Spleen (tissue), 11 donors: ENCODE data around the gene ARL15. TPM values are rescaled to one million over a fixed set of nuclear protein-coding genes. Genes with fewer than 3 reads are reported as not detected.

Experiments used
- DNase-seq: peaks from one replicate; pipeline ENCODE4 v3.0.0-alpha.2; 2020
- H3K27ac ChIP-seq, 8 donors: fragments of 200-600 bp; sonication (generic) in 7 of 8; 1 replicate in 4 of 8; 2 replicates in 4 of 8; pipeline versions ENCODE4 v1.5.0 to v1.8.0; 2016 to 2021; ENCODE audit warnings: inconsistent platforms in 4 of 8, mild to moderate bottlenecking in 4 of 8, moderate library complexity in 1 of 8
- H3K27me3 ChIP-seq, 7 donors: fragments of 200-600 bp; sonication (generic) in 6 of 7; replicated peaks in 1 of 7; 1 replicate in 4 of 7; 2 replicates in 3 of 7; pipeline versions ENCODE4 v1.5.0 to v1.8.0; 2016 to 2021; ENCODE audit warnings: inconsistent platforms in 3 of 7, mild to moderate bottlenecking in 1 of 7
- H3K36me3 ChIP-seq, 6 donors: fragments of 200-600 bp; sonication (generic) in 5 of 6; 1 replicate in 4 of 6; 2 replicates in 2 of 6; pipeline versions ENCODE4 v1.5.0 to v1.8.0; 2016 to 2021; ENCODE audit warnings: inconsistent platforms in 2 of 6
- H3K4me1 ChIP-seq, 6 donors: fragments of 200-600 bp; sonication (generic) in 5 of 6; 1 replicate in 3 of 6; 2 replicates in 3 of 6; pipeline versions ENCODE4 v1.5.0 to v1.8.0; 2016 to 2021; ENCODE audit warnings: inconsistent platforms in 3 of 6
- H3K4me3 ChIP-seq, 8 donors: fragments of 200-600 bp; sonication (generic) in 7 of 8; 1 replicate in 4 of 8; 2 replicates in 4 of 8; pipeline versions ENCODE4 v1.5.0 to v1.8.0; 2016 to 2021; ENCODE audit warnings: inconsistent platforms in 4 of 8, mild to moderate bottlenecking in 4 of 8, moderate library complexity in 2 of 8
- H3K9me3 ChIP-seq, 8 donors: fragments of 200-600 bp; sonication (generic) in 7 of 8; 1 replicate in 4 of 8; 2 replicates in 4 of 8; pipeline versions ENCODE4 v1.5.0 to v1.8.0; 2016 to 2021; ENCODE audit warnings: inconsistent platforms in 4 of 8
- POLR2A ChIP-seq, 3 donors: fragments of 450-650 bp; IDR thresholded peaks; one replicate each; pipeline ENCODE4 v1.5.1; 2017; ENCODE audit warnings: antibody characterized with exemption in 3 of 3, mild to moderate bottlenecking in 1 of 3
- POLR2AphosphoS5 ChIP-seq, 3 donors: sonication (generic); formaldehyde crosslinking; IDR thresholded peaks; one replicate each; pipeline ENCODE4 v1.5.1; 2017; ENCODE audit warnings: antibody characterized with exemption in 3 of 3
- WGBS, 5 donors: extraction: QIAGEN DNeasy Blood & Tissue Kit in 3 of 5; methylation state at CpG; one replicate each; pipeline versions ENCODE4 v1.1.5 to v1.1.7; 2013 to 2018; 5-methylcytosine and 5-hydroxymethylcytosine counted together
- intact Hi-C: fragments of 100-400 bp; cut with DNase I; formaldehyde crosslinking; loops from one replicate; pipeline ENCODE4 v1.15.0; 2023; ENCODE audit warnings: low total_unique reads
- polyA plus RNA-seq, 3 donors: library from polyadenylated mRNA; stranded (reverse); fragments of 200-250 nt; gene quantifications; one replicate each; pipeline ENCODE4 v1.2.1, GENCODE V29; 2013
- total RNA-seq, 7 donors: library from RNA; depleted of rRNA in 3 of 7; stranded (reverse); fragments of >200 nt in 3 of 7; fragmentation: NEBNext Ultra II Directional in 4 of 7; extraction: Animal tissue kit (Norgen Biotek cat#: 25700) in 4 of 7; gene quantifications; one replicate each; pipeline versions ENCODE4 v1.1.0 to v1.2.1, GENCODE V29; 2016 to 2021
- TF ChIP-seq, protein P1 (sequence below), 11 experiments: fragments of 200-600 bp in 7 of 11; fragments of 450-650 bp in 4 of 11; sonication (generic) in 4 of 11; IDR thresholded peaks in 8 of 11; conservative IDR thresholded peaks in 3 of 11; 1 replicate in 7 of 11; 2 replicates in 4 of 11; pipeline versions ENCODE4 v1.4.0 to v1.8.0; 2016 to 2021; ENCODE audit warnings: antibody characterized with exemption in 11 of 11, inconsistent platforms in 4 of 11, mild to moderate bottlenecking in 1 of 11
- donor health status: healthy with polysubstance abuse.
- donor health status: DM: no; HTN: no; CAD: no; lungs with moderate emphysema.
- donor health status: DM: no; HTN: no; CAD: no.
- donor health status: Bipolar disorder and iron deficiency.
- donor health status: healthy.
- donor health status: DM: no; HTN: no; CAD: no.
- donor health status: DM: yes; HTN: yes; CAD: no.

ARL15 gene
- total and polyA plus RNA-seq, 10 donors = 6.3 to 70.2 (median 37.1) TPM

- Histone ChIP-seq H3K4me1 (no peaks in the 10 kb centered on the region), H3K9me3 (peaks cover 0 to 21% (median 15%) of the 10 kb centered on the region in 8 donors), H3K27me3 (no peaks in the 10 kb centered on the region), H3K27ac (no peak overlapping the region), H3K4me3 (no peak overlapping the region), H3K36me3 (no peaks in the 10 kb centered on the region)
- intact Hi-C loops = no loop called here
- WGBS, 5 donors = 69 to 81% (median 80%) methylated on average over 5 of the region's 5 CpGs
- DNase-seq = no peak
- TF ChIP-seq POLR2A (IDR thresholded peaks at IDR 0.05) = no peak
- no peak for TF ChIP-seq POLR2AphosphoS5 (IDR thresholded peaks at IDR 0.05)
These were observed 37.0 kb upstream of the ARL15 start for GRCh38 chr5:54347221-54347865.

- peaks cover 0 to 18% (median 15%) of the 10 kb centered on the region in 8 donors for H3K9me3 ChIP-seq
- H3K4me1 ChIP-seq = no peaks in the 10 kb centered on the region
- intact Hi-C loops = no loop called here
- no peaks in the 10 kb centered on the region for H3K27me3 ChIP-seq
- H3K4me3 ChIP-seq = no peak overlapping the region
- TF ChIP-seq POLR2A (IDR thresholded peaks at IDR 0.05) = no peak
- no peak for TF ChIP-seq POLR2AphosphoS5 (IDR thresholded peaks at IDR 0.05)
- TF ChIP-seq, protein P1, sequence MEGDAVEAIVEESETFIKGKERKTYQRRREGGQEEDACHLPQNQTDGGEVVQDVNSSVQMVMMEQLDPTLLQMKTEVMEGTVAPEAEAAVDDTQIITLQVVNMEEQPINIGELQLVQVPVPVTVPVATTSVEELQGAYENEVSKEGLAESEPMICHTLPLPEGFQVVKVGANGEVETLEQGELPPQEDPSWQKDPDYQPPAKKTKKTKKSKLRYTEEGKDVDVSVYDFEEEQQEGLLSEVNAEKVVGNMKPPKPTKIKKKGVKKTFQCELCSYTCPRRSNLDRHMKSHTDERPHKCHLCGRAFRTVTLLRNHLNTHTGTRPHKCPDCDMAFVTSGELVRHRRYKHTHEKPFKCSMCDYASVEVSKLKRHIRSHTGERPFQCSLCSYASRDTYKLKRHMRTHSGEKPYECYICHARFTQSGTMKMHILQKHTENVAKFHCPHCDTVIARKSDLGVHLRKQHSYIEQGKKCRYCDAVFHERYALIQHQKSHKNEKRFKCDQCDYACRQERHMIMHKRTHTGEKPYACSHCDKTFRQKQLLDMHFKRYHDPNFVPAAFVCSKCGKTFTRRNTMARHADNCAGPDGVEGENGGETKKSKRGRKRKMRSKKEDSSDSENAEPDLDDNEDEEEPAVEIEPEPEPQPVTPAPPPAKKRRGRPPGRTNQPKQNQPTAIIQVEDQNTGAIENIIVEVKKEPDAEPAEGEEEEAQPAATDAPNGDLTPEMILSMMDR (IDR thresholded peaks at IDR 0.05 in 8 of 11, conservative IDR thresholded peaks at IDR 0.05 in 3 of 11) = no peak
- no peak overlapping the region for H3K27ac ChIP-seq
- H3K36me3 ChIP-seq = no peaks in the 10 kb centered on the region
- no peak for DNase-seq
These were observed 34.3 kb upstream of the ARL15 start for GRCh38 chr5:54344653-54345052.

DNA sequence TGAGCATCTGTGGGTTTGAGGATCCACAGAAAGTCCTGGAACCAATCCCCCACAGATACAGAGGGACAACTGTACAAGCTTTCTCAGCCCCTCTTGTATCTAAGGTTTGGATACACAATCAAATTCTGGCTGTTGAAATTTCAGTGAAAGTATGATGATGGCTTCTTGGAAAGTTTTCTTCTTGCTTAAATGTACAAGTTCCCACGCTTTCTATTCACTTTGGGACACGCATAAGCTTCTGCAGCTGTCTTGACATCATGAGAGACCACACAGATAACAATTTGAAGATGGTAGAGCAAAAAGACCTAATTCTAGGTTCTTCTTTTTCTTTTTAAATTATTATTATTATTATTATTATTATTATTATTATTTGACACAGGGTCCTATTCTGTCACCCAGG, 31.6 kb upstream of the ARL15 start:
- H3K4me3 ChIP-seq = no peak overlapping the region
- H3K27me3 ChIP-seq = no peaks in the 10 kb centered on the region
- intact Hi-C loops = no loop called here
- no peaks in the 10 kb centered on the region for H3K4me1 ChIP-seq
- peaks cover 0 to 30% (median 17%) of the 10 kb centered on the region in 8 donors for H3K9me3 ChIP-seq
- DNase-seq = no peak
- WGBS, 5 donors = 88 to 100% (median 90%) methylated on average over 2 of the region's 2 CpGs
- no peak for TF ChIP-seq POLR2A (IDR thresholded peaks at IDR 0.05)
- H3K36me3 ChIP-seq = no peaks in the 10 kb centered on the region
- H3K27ac ChIP-seq = no peak overlapping the region

DNA sequence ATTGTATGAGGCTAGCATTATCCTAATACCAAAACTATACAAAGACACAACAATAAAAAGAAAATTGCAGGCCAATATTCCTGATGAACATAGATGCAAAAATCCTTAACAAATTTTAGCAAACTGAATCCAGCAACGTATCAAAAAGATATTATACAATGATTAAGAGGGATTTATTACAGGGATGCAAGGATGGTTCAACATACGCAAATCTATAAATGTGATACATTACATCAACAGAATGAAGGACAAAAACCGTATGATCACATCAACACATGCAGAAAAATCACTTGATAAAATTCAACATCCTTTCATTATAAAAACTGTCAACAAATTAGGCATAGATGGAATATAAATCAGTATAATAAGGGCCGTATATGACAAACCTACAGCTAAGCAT, 27.1 kb upstream of the ARL15 start:
- intact Hi-C loops = no loop called here
- Histone ChIP-seq H3K4me1 (no peaks in the 10 kb centered on the region), H3K36me3 (no peaks in the 10 kb centered on the region), H3K4me3 (no peak overlapping the region), H3K27me3 (no peaks in the 10 kb centered on the region), H3K9me3 (peaks cover 0 to 54% (median 32%) of the 10 kb centered on the region in 8 donors), H3K27ac (no peak overlapping the region)
- 68 to 88% (median 79%) methylated on average over 4 of the region's 4 CpGs for WGBS, 5 donors
- TF ChIP-seq, protein P1 (IDR thresholded peaks at IDR 0.05 in 8 of 11, conservative IDR thresholded peaks at IDR 0.05 in 3 of 11) = no peak
- TF ChIP-seq POLR2AphosphoS5 (IDR thresholded peaks at IDR 0.05) (no peak), POLR2A (IDR thresholded peaks at IDR 0.05) (no peak)
- no peak for DNase-seq

DNA sequence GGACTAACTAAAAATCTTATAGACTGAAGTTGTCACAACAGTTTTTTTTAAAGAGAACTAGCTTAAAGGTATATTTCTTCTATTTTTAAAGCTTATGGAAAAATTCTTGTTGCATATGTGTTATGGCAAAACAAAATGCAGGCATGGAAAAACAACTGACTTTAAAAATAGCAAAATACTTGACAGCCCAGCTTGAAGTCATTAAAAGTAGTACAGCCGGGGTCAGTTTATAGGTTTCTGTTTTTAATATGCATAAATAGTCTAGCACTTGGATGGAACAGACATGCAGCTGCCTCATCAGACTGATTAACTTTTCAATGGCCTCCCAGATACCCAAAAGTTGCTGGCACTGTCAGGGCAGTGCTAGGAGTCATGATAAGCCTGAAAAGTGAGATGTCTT, 22.3 kb upstream of the ARL15 start:
- WGBS, 5 donors = 68 to 81% (median 77%) methylated on average over 1 of the region's 1 CpG

More for the DNA sequence above, 22.3 kb upstream of the ARL15 start:
- TF ChIP-seq, protein P1 (IDR thresholded peaks at IDR 0.05 in 8 of 11, conservative IDR thresholded peaks at IDR 0.05 in 3 of 11) = no peak
- no peak for TF ChIP-seq POLR2AphosphoS5 (IDR thresholded peaks at IDR 0.05)
- TF ChIP-seq POLR2A (IDR thresholded peaks at IDR 0.05) = no peak
- H3K9me3 ChIP-seq = peaks cover 0 to 42% (median 28%) of the 10 kb centered on the region in 8 donors
- intact Hi-C loops = no loop called here
- H3K27ac ChIP-seq = no peak overlapping the region
- H3K4me1 ChIP-seq = no peaks in the 10 kb centered on the region
- no peak overlapping the region for H3K4me3 ChIP-seq
- H3K36me3 ChIP-seq = no peaks in the 10 kb centered on the region
- DNase-seq = no peak
- no peaks in the 10 kb centered on the region for H3K27me3 ChIP-seq
